Measurements from ENCODE around the gene TBC1D9.

DNA sequence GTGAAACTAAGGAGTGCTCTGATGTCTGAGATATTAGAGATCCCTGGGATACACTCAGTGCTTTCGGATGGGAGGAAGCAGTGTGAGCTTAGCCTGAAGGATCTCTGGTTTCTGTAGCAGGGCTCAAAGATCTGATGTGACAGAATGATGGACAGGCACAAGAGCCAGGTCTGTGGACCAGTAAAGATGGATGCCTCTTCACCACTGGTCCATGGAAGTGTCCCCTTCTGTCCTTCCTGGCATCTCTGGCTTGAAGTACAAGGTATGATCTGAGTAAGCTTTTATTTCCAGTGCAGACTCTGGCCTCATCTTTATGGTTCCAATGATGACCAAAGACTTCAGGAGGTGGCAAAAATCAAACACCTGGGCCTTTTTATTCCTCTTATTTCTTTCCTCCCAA is 88.1 kb downstream of the TBC1D9 start:
- no peak for TF ChIP-seq CTCF (IDR thresholded peaks at IDR 0.05)
- no peak for TF ChIP-seq ZBTB33 (IDR thresholded peaks at IDR 0.05; ENCODE audit: borderline replicate concordance, low read depth)
- TF ChIP-seq POLR2AphosphoS5 (IDR thresholded peaks at IDR 0.05; ENCODE audit: low read depth, low read length), result no peak
- TF ChIP-seq JUND (IDR thresholded peaks at IDR 0.05), result no peak
- no peak for TF ChIP-seq MXI1 (IDR thresholded peaks at IDR 0.05; ENCODE audit: low read depth, low read length)
- no peak for TF ChIP-seq RAD21 (IDR thresholded peaks at IDR 0.05; ENCODE audit: low read length)
- no peak for TF ChIP-seq YY1 (IDR thresholded peaks at IDR 0.05; ENCODE audit: low read depth)
- no peak for TF ChIP-seq SMC3 (IDR thresholded peaks at IDR 0.05; ENCODE audit: low read depth, low read length)
- TF ChIP-seq FOXM1 (IDR thresholded peaks at IDR 0.05; ENCODE audit: low read depth), result no peak
- no peak for TF ChIP-seq EZH2phosphoT487 (IDR thresholded peaks at IDR 0.05; ENCODE audit: borderline replicate concordance, low read depth)
- TF ChIP-seq RXRA (IDR thresholded peaks at IDR 0.05; ENCODE audit: borderline replicate concordance, low read depth), result no peak
- TF ChIP-seq EP300 (IDR thresholded peaks at IDR 0.05; ENCODE audit: borderline replicate concordance in 1 of 2, low read depth in 1 of 2, low read length in 1 of 2), result no peak

Measured in SK-N-SH (cell line).